Neural crest cell (in vitro differentiated cells): ENCODE measurements around the gene ARHGEF4. TPM values are rescaled to one million over a fixed set of nuclear protein-coding genes. Genes with fewer than 3 reads are reported as not detected.

Source experiments
- DNase-seq: peaks from one replicate; pipeline ENCODE4 v3.0.0; 2021; ENCODE audit warnings: low read depth, mixed read lengths, low spot score
- H3K27ac Mint-ChIP-seq: one replicate; pipeline ENCODE4 v1.8.0; 2021; ENCODE audit warnings: mild to moderate bottlenecking, mixed read lengths; ENCODE audit not compliant: unreplicated experiment
- H3K27me3 Mint-ChIP-seq: 2 replicates; pipeline ENCODE4 v1.8.0; 2021; ENCODE audit warnings: low read depth, mild to moderate bottlenecking, mixed read lengths
- H3K36me3 Mint-ChIP-seq: 2 replicates; pipeline ENCODE4 v1.8.0; 2021; ENCODE audit warnings: low read depth, mild to moderate bottlenecking, mixed read lengths
- H3K4me1 Mint-ChIP-seq: 2 replicates; pipeline ENCODE4 v1.8.0; 2021; ENCODE audit warnings: mixed read lengths
- H3K4me3 Mint-ChIP-seq: one replicate; pipeline ENCODE4 v1.8.0; 2021; ENCODE audit warnings: mild to moderate bottlenecking, mixed read lengths
- H3K9me3 Mint-ChIP-seq: 2 replicates; pipeline ENCODE4 v1.8.0; 2021; ENCODE audit warnings: mixed read lengths
- total RNA-seq: library from RNA; stranded (reverse); gene quantifications from 2 replicates; pipeline ENCODE4 v1.2.1, GENCODE V29; 2021
- TF ChIP-seq, protein P1 (sequence below): fragments of 200-600 bp; sonication (generic); conservative IDR thresholded peaks from 2 replicates; pipeline ENCODE4 v1.5.0; 2021; ENCODE audit warnings: antibody characterized with exemption, mild to moderate bottlenecking

Gene ARHGEF4
- total RNA-seq, 1 donor from 2014 or later = 22.1 TPM

DNA sequence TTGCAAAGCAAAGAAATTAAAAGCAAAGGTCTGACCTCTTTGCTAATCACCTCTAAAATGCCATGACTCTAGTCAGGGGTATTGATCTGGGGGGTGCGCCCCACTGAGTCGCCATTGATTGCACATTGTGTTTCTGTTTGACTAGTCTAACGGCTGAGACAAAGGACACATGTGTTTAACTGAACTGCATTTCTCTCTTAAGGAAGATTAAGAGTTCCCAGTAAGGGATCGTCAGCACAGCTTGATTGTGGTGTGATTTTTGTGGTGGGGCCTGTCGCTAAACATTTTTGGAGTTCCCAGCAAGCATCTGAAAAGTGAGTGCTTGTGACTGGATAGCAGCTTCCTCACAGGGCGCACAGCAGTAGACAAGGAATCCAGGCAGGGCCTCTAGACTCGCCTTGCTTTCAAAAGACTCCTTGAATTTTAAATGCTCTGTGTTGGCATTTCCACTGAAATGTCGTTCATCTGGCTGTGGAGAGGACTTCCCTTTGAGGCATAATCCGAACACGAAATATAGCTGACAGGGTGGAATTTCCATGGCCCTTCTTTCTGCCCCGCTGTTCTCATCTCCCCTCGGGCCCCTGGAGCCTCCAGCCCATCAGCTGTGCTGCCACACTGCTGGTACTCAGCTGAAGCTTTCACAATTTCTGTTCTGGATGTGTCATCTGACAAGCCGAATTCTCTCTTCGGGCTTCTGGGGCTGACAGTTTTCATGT, 130.2 kb downstream of the ARHGEF4 start:
- TF ChIP-seq, protein P1, sequence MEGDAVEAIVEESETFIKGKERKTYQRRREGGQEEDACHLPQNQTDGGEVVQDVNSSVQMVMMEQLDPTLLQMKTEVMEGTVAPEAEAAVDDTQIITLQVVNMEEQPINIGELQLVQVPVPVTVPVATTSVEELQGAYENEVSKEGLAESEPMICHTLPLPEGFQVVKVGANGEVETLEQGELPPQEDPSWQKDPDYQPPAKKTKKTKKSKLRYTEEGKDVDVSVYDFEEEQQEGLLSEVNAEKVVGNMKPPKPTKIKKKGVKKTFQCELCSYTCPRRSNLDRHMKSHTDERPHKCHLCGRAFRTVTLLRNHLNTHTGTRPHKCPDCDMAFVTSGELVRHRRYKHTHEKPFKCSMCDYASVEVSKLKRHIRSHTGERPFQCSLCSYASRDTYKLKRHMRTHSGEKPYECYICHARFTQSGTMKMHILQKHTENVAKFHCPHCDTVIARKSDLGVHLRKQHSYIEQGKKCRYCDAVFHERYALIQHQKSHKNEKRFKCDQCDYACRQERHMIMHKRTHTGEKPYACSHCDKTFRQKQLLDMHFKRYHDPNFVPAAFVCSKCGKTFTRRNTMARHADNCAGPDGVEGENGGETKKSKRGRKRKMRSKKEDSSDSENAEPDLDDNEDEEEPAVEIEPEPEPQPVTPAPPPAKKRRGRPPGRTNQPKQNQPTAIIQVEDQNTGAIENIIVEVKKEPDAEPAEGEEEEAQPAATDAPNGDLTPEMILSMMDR = no peak
- Mint-ChIP-seq H3K4me1 (peaks cover 30% of the 10 kb centered on the region), H3K9me3 (no peaks in the 10 kb centered on the region), H3K27me3 (peaks cover 53% of the 10 kb centered on the region), H3K36me3 (no peaks in the 10 kb centered on the region), H3K4me3 (peak overlapping the region; percentile 32), H3K27ac (peak overlapping the region; percentile 80)
- no peak for DNase-seq

DNA sequence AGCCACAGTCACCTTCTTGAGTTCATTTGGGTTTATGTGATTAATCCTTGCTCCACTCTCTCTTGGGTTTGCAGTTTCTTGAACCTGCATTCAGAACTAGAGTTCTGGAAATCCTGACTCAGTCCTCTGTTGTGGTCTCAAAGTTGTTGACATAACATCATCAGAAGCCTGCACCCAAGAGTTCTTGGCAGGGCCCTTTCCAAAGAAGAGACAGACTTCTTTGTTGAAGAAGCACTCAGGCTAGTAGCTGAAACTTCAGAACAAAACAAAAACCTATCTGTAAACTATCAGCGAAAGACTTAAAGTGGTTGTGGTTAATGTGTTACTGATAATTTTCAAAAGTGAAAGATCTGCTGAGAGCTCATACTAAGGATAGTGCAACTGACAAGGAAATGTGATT, 135.7 kb downstream of the ARHGEF4 start:
- TF ChIP-seq, protein P1 = no peak
- Mint-ChIP-seq H3K4me1 (peaks cover under 1% of the 10 kb centered on the region), H3K9me3 (no peaks in the 10 kb centered on the region), H3K36me3 (no peaks in the 10 kb centered on the region), H3K27ac (no peak overlapping the region), H3K4me3 (no peak overlapping the region), H3K27me3 (peaks cover 2% of the 10 kb centered on the region)
- DNase-seq = no peak

DNA sequence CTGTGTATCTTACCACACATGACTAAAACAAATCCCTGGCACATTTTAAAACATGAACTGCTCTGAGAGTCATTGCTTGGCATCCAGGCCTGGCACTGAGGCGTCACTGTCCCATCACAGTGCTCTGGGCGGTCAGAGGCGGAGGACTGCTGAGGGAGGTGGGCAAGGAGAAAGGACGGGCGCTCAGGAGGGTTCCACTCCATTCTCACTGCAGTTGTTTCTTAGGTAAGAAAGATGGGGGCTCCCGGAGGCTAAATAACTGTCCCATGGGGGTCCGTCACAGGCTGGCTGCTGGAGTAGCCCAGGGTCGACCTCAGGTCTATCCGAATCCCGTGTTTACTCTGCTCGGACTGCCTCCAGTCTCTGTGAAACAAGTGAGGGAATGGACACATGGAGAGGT, 139.0 kb downstream of the ARHGEF4 start:
- Mint-ChIP-seq H3K36me3 (peaks cover 3% of the 10 kb centered on the region), H3K4me1 (no peaks in the 10 kb centered on the region), H3K27me3 (no peaks in the 10 kb centered on the region), H3K4me3 (no peak overlapping the region), H3K27ac (no peak overlapping the region), H3K9me3 (peaks cover 9% of the 10 kb centered on the region)
- TF ChIP-seq, protein P1 = no peak
- DNase-seq = no peak

DNA sequence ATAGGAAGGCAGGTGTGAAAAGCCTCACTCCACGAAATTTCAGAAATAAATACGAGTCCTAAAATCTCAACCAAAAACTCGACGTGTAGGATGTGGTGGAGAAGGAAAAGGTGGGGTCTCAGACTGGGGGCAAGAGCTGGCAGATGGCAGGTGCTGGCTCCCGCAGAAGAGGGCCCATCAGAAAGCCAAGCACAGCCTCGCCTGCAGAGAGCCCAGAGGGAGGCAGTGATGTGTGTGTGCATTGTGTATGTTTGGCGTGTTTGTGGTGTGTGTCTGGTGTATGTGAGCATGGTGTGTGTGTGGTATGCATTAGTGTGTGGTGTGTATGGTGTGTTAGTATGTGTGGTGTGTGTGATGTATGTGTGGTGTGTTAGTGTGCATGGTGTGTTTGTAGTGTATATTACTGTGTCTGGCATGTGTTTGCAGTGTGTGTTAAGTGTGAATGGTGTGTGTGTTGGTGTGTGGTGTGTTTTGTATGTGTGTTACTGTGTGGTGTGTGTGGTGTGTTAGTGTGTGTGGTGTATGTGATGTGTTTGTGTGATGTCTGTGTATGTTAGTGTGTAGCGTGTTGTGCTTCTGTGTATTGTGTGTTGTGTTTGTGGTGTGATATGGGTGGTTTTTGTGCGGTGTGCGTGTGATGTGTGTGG, 140.0 kb downstream of the ARHGEF4 start:
- no peak for DNase-seq
- Mint-ChIP-seq H3K36me3 (peaks cover 3% of the 10 kb centered on the region), H3K27ac (no peak overlapping the region), H3K4me3 (no peak overlapping the region), H3K4me1 (no peaks in the 10 kb centered on the region), H3K9me3 (peaks cover 13% of the 10 kb centered on the region), H3K27me3 (no peaks in the 10 kb centered on the region)
- TF ChIP-seq, protein P1 = no peak

DNA sequence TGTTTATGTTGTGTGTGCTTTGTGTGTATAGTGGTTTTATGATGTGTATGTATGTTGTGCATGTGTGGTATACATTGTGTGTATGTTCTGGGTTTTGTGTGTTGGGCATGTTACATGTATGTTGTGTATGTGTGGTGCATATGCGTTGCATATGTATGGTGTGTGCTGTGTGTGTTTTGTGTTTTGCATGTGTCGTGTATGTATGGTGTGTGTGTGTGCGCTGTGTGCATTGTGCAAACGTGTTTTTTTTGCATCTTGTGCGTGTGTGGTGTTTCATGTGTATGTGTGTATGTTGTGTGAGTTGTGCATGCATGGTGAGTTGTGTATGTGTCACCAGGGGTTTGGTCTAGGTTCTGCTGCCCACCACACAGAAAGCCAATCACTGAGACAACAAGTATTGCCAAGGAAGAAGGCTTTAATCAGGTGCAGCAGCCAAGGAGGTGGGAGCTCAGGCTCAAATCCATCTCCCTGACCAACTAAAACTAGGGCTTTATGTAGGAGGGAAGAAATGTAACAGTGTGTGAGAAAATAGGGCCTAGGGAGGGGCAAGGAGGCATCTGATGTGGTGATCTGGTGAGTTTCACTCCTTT, 140.8 kb downstream of the ARHGEF4 start:
- H3K27ac Mint-ChIP-seq = no peak overlapping the region
- no peaks in the 10 kb centered on the region for H3K27me3 Mint-ChIP-seq
- no peak for DNase-seq
- H3K4me1 Mint-ChIP-seq = no peaks in the 10 kb centered on the region
- peaks cover 6% of the 10 kb centered on the region for H3K36me3 Mint-ChIP-seq
- peaks cover 15% of the 10 kb centered on the region for H3K9me3 Mint-ChIP-seq
- H3K4me3 Mint-ChIP-seq = no peak overlapping the region
- TF ChIP-seq, protein P1 = no peak
